Heart left ventricle (tissue), 16 donors: ENCODE results near the gene SLC25A26. TPM values are rescaled to one million over a fixed set of nuclear protein-coding genes. Genes with fewer than 3 reads are reported as not detected.

Experiments
- ATAC-seq, 4 donors: fragments of 200-7000 bp; cut with Tn5 transposase; one replicate each; pipeline ENCODE4 v1.9.1; 2020 to 2022; ENCODE audit warnings: moderate library complexity in 4 of 4, mild to moderate bottlenecking in 3 of 4, moderate number of reproducible peaks in 1 of 4
- DNase-seq, 5 donors: peaks; one replicate each; pipeline ENCODE4 v3.0.0-alpha.2; 2020
- H3K27ac ChIP-seq, 12 donors: fragments of 200-600 bp; sonication (generic) in 4 of 12; one replicate each; pipeline versions ENCODE4 v1.5.0 to v1.8.0; 2016 to 2022; ENCODE audit warnings: mild to moderate bottlenecking in 2 of 12
- H3K27me3 ChIP-seq, 9 donors: fragments of 200-600 bp; sonication (generic) in 2 of 9; one replicate each; pipeline versions ENCODE4 v1.5.1 to v1.8.0; 2016 to 2022; ENCODE audit warnings: mild to moderate bottlenecking in 3 of 9
- H3K36me3 ChIP-seq, 9 donors: fragments of 200-600 bp; sonication (generic) in 2 of 9; one replicate each; pipeline versions ENCODE4 v1.5.0 to v1.8.0; 2018 to 2022; ENCODE audit warnings: mild to moderate bottlenecking in 2 of 9
- H3K4me1 ChIP-seq, 12 donors: fragments of 200-600 bp; sonication (generic) in 4 of 12; one replicate each; pipeline versions ENCODE4 v1.5.0 to v1.8.0; 2016 to 2022; ENCODE audit warnings: mild to moderate bottlenecking in 3 of 12
- H3K4me3 ChIP-seq, 12 donors: fragments of 200-600 bp; sonication (generic) in 4 of 12; one replicate each; pipeline versions ENCODE4 v1.5.0 to v1.8.0; 2017 to 2022; ENCODE audit warnings: mild to moderate bottlenecking in 9 of 12, moderate library complexity in 4 of 12
- H3K9me3 ChIP-seq, 12 donors: fragments of 200-600 bp; sonication (generic) in 4 of 12; one replicate each; pipeline versions ENCODE4 v1.5.0 to v1.8.0; 2016 to 2022; ENCODE audit warnings: mild to moderate bottlenecking in 1 of 12
- POLR2A ChIP-seq, 2 donors: fragments of 450-650 bp; IDR thresholded peaks; one replicate each; pipeline ENCODE4 v1.6.1; 2017; ENCODE audit warnings: antibody characterized with exemption in 2 of 2, mild to moderate bottlenecking in 2 of 2, moderate library complexity in 2 of 2
- WGBS, 4 donors: extraction: QIAGEN DNeasy Blood & Tissue Kit in 2 of 4; methylation state at CpG; one replicate each; pipeline versions ENCODE4 v1.1.5 to v1.1.7; 2013 to 2018; 5-methylcytosine and 5-hydroxymethylcytosine counted together
- intact Hi-C, 10 donors: fragments of 100-400 bp; cut with DNase I; formaldehyde crosslinking; loops; one replicate each; pipeline versions ENCODE4 v1.11.1 to v1.14.2; 2022
- polyA plus RNA-seq, 2 donors: library from polyadenylated mRNA; stranded (reverse); fragments of 200-250 nt; gene quantifications; one replicate each; pipeline ENCODE4 v1.2.3, GENCODE V29; 2013
- total RNA-seq, 9 donors: library from RNA; depleted of rRNA in 2 of 9; stranded (reverse); fragments of >200 nt in 2 of 9; fragmentation: NEBNext Ultra II Directional in 3 of 9; extraction: Animal tissue kit (Norgen Biotek cat#: 25700) in 3 of 9; gene quantifications; one replicate each; pipeline versions ENCODE4 v1.1.0 to v1.2.4, GENCODE V29; 2016 to 2023
- TF ChIP-seq, protein P1 (sequence below), 12 donors: fragments of 200-600 bp; sonication (generic) in 4 of 12; IDR thresholded peaks; one replicate each; pipeline versions ENCODE4 v1.5.0 to v1.8.0; 2018 to 2022; ENCODE audit warnings: antibody characterized with exemption in 12 of 12, mild to moderate bottlenecking in 5 of 12
- donor health status: ischemic (EF 13 %, LVEDD 7.1; RV severe dilation, severe dysfunction).
- donor health status: healthy with polysubstance abuse.
- donor health status: DM: no; HTN: yes; CAD: no.
- donor health status: DM: no; HTN: no; CAD: no.
- donor health status: ischemic (EF 25% LVEDD 6.9; RV normal size, moderate dysfunction).
- donor health status: ischemic (EF 25% LVEDD 5.7; RV mildly dilated, moderate dysfunction).
- donor health status: healthy.
- donor health status: DM: yes; HTN: yes; CAD: no.
- donor health status: ischemic (EF 35%, LVEDD 5.7; RV mildly dilated, moderate dysfunction).
- donor health status: nonischemic (EF 11% LVEDD 7.7; RV severe dilation, severe dysfunction).
- donor health status: DM: yes; HTN: yes; CAD: no.
- donor health status: PGD.
- donor health status: ischemic (EF 29% LVEDD 5.4; RV normal size, mild dysfunction).
- donor health status: nonischemic (EF 23%, LVEDD 6.1; RV moderate dilation, normal function).

Gene SLC25A26
- total and polyA plus RNA-seq, 11 donors = 20.0 to 42.2 (median 25.4) TPM

DNA sequence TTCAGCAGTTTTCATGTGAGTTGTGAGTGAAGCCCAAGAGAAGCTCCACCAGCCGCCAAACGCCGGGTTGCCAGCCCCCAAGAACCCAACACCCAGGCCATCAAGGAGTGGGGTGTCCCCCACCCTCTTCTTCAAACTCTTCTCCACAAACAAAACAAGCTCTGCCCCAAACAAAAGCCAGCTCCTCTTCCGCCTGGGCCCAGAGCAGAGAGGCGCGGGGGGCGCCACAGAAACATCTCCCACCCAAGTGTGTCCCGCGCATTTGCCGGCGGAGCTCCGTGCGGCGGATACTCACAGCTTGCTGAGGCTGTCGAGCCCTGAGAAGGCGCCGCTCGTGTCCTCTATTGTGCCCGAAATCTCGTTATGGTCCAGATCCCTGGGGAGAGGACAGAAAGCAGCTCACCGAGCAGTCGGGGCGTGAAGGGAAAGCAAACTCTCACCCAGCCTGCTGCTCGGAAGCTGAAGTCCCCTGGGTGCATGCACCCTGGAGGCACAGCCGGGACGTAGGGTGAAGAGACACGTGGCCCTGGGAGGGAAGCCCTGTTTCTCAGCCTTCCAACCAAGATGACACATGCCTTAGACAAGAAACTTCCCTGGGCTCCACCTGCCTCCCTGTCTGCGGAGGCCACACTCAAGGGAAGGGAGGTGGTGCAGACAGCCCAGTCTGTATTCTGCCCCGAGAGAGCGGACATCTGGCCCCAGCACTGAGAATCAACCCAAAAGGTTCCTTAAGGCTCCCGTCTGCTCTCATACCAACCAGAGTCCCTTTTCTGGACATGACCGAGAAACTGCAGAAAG is 184.3 kb downstream of the SLC25A26 start:
- H3K36me3 ChIP-seq = peaks cover 0 to 73% (median 53%) of the 10 kb centered on the region in 9 donors
- 87 to 96% (median 93%) methylated on average over 26 to 32 of the region's 32 CpGs for WGBS, 4 donors

DNA sequence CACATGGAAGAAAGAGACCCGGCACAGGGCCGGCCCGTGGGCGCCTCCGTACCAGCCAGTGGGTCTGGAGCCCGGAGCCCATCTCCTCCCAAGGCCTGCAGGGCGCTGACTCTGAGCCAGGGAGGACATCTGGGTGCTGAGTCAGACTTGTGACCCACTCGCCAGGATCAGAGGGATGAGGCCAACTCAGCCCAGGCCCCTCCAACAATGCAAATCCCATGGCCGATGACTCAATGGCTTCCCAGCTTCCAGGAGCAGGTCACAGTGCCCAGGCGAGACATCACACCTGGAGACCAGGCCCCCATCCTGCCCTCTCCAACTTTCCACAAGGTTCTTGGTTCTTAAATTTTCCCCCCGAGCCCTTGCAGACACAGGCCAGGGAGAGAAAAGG is 184.9 kb downstream of the SLC25A26 start:
- H3K4me1 ChIP-seq = peaks cover 4 to 87% (median 40%) of the 10 kb centered on the region in 12 donors
- intact Hi-C loops = loop anchor here (2.0 to 10.0 kb wide), 6 partner anchors 92 to 412 kb away; partner anchors contain the start of gene LRIG1 (in 5 of the 10)
- TF ChIP-seq, protein P1, sequence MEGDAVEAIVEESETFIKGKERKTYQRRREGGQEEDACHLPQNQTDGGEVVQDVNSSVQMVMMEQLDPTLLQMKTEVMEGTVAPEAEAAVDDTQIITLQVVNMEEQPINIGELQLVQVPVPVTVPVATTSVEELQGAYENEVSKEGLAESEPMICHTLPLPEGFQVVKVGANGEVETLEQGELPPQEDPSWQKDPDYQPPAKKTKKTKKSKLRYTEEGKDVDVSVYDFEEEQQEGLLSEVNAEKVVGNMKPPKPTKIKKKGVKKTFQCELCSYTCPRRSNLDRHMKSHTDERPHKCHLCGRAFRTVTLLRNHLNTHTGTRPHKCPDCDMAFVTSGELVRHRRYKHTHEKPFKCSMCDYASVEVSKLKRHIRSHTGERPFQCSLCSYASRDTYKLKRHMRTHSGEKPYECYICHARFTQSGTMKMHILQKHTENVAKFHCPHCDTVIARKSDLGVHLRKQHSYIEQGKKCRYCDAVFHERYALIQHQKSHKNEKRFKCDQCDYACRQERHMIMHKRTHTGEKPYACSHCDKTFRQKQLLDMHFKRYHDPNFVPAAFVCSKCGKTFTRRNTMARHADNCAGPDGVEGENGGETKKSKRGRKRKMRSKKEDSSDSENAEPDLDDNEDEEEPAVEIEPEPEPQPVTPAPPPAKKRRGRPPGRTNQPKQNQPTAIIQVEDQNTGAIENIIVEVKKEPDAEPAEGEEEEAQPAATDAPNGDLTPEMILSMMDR (IDR thresholded peaks at IDR 0.05) = no peak
- no peak for TF ChIP-seq POLR2A (IDR thresholded peaks at IDR 0.05)
- H3K36me3 ChIP-seq = peaks cover 0 to 79% (median 55%) of the 10 kb centered on the region in 9 donors
- no peak overlapping the region for H3K4me3 ChIP-seq
- DNase-seq (peak in 2 of 5 donors; percentile 47 to 54), ATAC-seq (peak in 3 of 4 donors; percentile 8 to 59 (median 39))
- H3K27ac ChIP-seq = peak overlapping the region in 11 of 12 donors; percentile 24 to 81 (median 66)
- no peaks in the 10 kb centered on the region for H3K27me3 ChIP-seq
- 81 to 90% (median 85%) methylated on average over 10 to 11 of the region's 11 CpGs for WGBS, 4 donors
- H3K9me3 ChIP-seq = no peaks in the 10 kb centered on the region

More for the DNA sequence above, 184.3 kb downstream of the SLC25A26 start:
- H3K4me3 ChIP-seq = no peak overlapping the region
- peak overlapping the region in 9 of 12 donors; percentile 24 to 81 (median 64) for H3K27ac ChIP-seq
- H3K27me3 ChIP-seq = no peaks in the 10 kb centered on the region
- TF ChIP-seq, protein P1 (IDR thresholded peaks at IDR 0.05) = no peak
- TF ChIP-seq POLR2A (IDR thresholded peaks at IDR 0.05) = no peak
- intact Hi-C loops = loop anchor here in 9 of 10 donors (5.0 to 10.0 kb wide), 4 partner anchors 92 to 412 kb away; partner anchors contain the start of gene LRIG1 (in 4 of the 9)
- H3K4me1 ChIP-seq = peaks cover 4 to 81% (median 40%) of the 10 kb centered on the region in 12 donors
- peak in 1 of 5 donors; percentile 21 for DNase-seq
- peak in 1 of 4 donors; percentile 5 for ATAC-seq
- no peaks in the 10 kb centered on the region for H3K9me3 ChIP-seq

DNA sequence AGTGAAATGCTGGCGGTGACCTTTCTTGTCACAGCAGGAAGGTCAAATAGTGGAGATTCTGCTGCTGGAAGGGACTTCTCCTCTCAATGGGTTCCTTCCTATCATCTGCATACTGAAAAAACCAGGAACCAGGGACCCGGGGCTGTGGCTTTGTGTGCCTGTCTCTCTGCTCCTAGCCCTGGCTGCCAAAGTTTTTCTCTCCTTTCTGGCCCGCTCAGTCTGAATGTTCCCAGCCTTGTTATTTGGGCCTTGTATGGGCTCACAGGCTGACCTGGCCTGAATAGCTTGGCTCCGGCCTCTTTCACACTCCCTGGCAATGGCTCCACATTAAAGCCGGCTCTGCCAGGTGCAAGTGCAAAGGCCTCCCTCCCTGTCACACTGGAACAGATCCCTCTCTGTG is 185.4 kb downstream of the SLC25A26 start:
- TF ChIP-seq, protein P1 (IDR thresholded peaks at IDR 0.05) = no peak
- TF ChIP-seq POLR2A (IDR thresholded peaks at IDR 0.05) = no peak
- peak in 1 of 5 donors; percentile 44 for DNase-seq
- peaks cover 4 to 89% (median 42%) of the 10 kb centered on the region in 12 donors for H3K4me1 ChIP-seq
- peaks cover 0 to 84% (median 55%) of the 10 kb centered on the region in 9 donors for H3K36me3 ChIP-seq
- peak overlapping the region in 11 of 12 donors; percentile 24 to 81 (median 66) for H3K27ac ChIP-seq
- no peaks in the 10 kb centered on the region for H3K27me3 ChIP-seq
- ATAC-seq = peak; percentile 33 to 62 (median 48)
- intact Hi-C loops = loop anchor here (2.0 to 10.0 kb wide), 6 partner anchors 91 to 411 kb away; partner anchors contain the start of gene LRIG1 (in 5 of the 10)
- 39 to 67% (median 53%) methylated on average over 5 of the region's 5 CpGs for WGBS, 4 donors
- no peak overlapping the region for H3K4me3 ChIP-seq
- H3K9me3 ChIP-seq = no peaks in the 10 kb centered on the region
